HL-60 (cell line): Measurements from ENCODE around the gene CDC73.

ENCODE experiments used
- CTCF ChIP-seq: IDR thresholded peaks from one replicate; pipeline ENCODE4 v1.5.1; 2011; ENCODE audit warnings: low read length, control low read depth, inconsistent platforms; ENCODE audit not compliant: insufficient read depth
- POLR2AphosphoS5 ChIP-seq: IDR thresholded peaks from 2 replicates; pipeline ENCODE4 v1.6.1; 2012; ENCODE audit warnings: low read depth
- REST ChIP-seq: IDR thresholded peaks from 2 replicates; pipeline ENCODE4 v1.6.1; 2012; ENCODE audit warnings: low read depth; ENCODE audit not compliant: insufficient replicate concordance
- SPI1 ChIP-seq: IDR thresholded peaks from 2 replicates; pipeline ENCODE4 v1.6.1; 2012; ENCODE audit warnings: low read depth, mild to moderate bottlenecking, borderline replicate concordance

- TF ChIP-seq CTCF (no peak), POLR2AphosphoS5 (no peak), REST (no peak), SPI1 (no peak)
These were observed 127.4 kb downstream of the CDC73 start for GRCh38 chr1:193249187-193249586.
